GM18520 (cell line): ENCODE data around the gene TMEM125.

Experiments
- ATAC-seq: cut with Tn5 transposase; IDR thresholded peaks from one replicate; pipeline ENCODE4 v1.9.1; 2021; ENCODE audit not compliant: unreplicated experiment

Gene TMEM125

GRCh38 chr1:43308635-43309404 is 39.0 kb downstream of the TMEM125 start:
- ATAC-seq = no peak

- no peak for ATAC-seq
Observed at GRCh38 chr1:43309405-43310025, 39.7 kb downstream of the TMEM125 start.

- ATAC-seq = no peak
Observed at GRCh38 chr1:43311521-43311920, 41.7 kb downstream of the TMEM125 start.

- no peak for ATAC-seq
Observed at GRCh38 chr1:43312212-43312623, 42.4 kb downstream of the TMEM125 start.

GRCh38 chr1:43312663-43313515 is 43.1 kb downstream of the TMEM125 start:
- ATAC-seq = no peak

- ATAC-seq = no peak
Observed at GRCh38 chr1:43313771-43314170, 44.0 kb downstream of the TMEM125 start.

- ATAC-seq = no peak
Observed at GRCh38 chr1:43314233-43314632, 44.5 kb downstream of the TMEM125 start.

GRCh38 chr1:43315481-43315880 is 45.7 kb downstream of the TMEM125 start:
- ATAC-seq = no peak

- ATAC-seq = no peak
Observed at GRCh38 chr1:43315963-43316737, 46.4 kb downstream of the TMEM125 start.

GRCh38 chr1:43316738-43317520 is 47.1 kb downstream of the TMEM125 start:
- no peak for ATAC-seq

- no peak for ATAC-seq
Observed at GRCh38 chr1:43317817-43318471, 48.2 kb downstream of the TMEM125 start.

GRCh38 chr1:43318831-43319230 is 49.0 kb downstream of the TMEM125 start:
- no peak for ATAC-seq

GRCh38 chr1:43319288-43319687 is 49.5 kb downstream of the TMEM125 start:
- ATAC-seq = no peak

GRCh38 chr1:43319766-43320165 is 50.0 kb downstream of the TMEM125 start:
- ATAC-seq = no peak

GRCh38 chr1:43321331-43321891 is 51.6 kb downstream of the TMEM125 start:
- no peak for ATAC-seq

- no peak for ATAC-seq
Observed at GRCh38 chr1:43322506-43322905, 52.7 kb downstream of the TMEM125 start.
